CD14-positive monocyte (primary cell): ENCODE results near the gene ZNF831. TPM values are rescaled to one million over a fixed set of nuclear protein-coding genes. Genes with fewer than 3 reads are reported as not detected.
A peak's percentile ranks its signal among the peaks of the same experiment; 100 is the strongest.

Experiments used
- DNase-seq, 3 donors: peaks; one replicate each; pipeline ENCODE4 v3.0.0-alpha.2; 2011 to 2022
- H2AFZ ChIP-seq: 2 replicates; pipeline ENCODE4 v1.6.0; 2012; ENCODE audit warnings: mild to moderate bottlenecking, low read depth, low read length, inconsistent platforms; ENCODE audit not compliant: insufficient read depth, poor library complexity, severe bottlenecking
- H3K27ac ChIP-seq, 2 donors: 1 replicate in 1 of 2; 2 replicates in 1 of 2; pipeline ENCODE4 v1.5.1; 2012 to 2013; ENCODE audit warnings: low read length in 2 of 2, control low read depth in 1 of 2, inconsistent platforms in 1 of 2, low read depth in 1 of 2, mild to moderate bottlenecking in 1 of 2
- H3K27me3 ChIP-seq, 2 donors: one replicate each; pipeline versions ENCODE4 v1.6.0 to v1.6.1; 2011 to 2013; ENCODE audit warnings: low read length in 2 of 2; ENCODE audit not compliant: control insufficient read depth in 2 of 2, insufficient read depth in 2 of 2
- H3K36me3 ChIP-seq, 2 donors: replicated peaks in 1 of 2; 1 replicate in 1 of 2; 2 replicates in 1 of 2; pipeline versions ENCODE4 v1.5.1 to v1.6.1; 2012 to 2013; ENCODE audit warnings: low read length in 2 of 2, control low read depth in 1 of 2, inconsistent platforms in 1 of 2, mild to moderate bottlenecking in 1 of 2; ENCODE audit not compliant: insufficient read depth in 2 of 2, control insufficient read depth in 1 of 2
- H3K4me1 ChIP-seq, 2 donors: 1 replicate in 1 of 2; 2 replicates in 1 of 2; pipeline versions ENCODE4 v1.5.1 to v1.6.1; 2012 to 2013; ENCODE audit warnings: low read length in 2 of 2, control low read depth in 1 of 2, inconsistent platforms in 1 of 2, mild to moderate bottlenecking in 1 of 2, moderate library complexity in 1 of 2; ENCODE audit not compliant: insufficient read depth in 2 of 2, control insufficient read depth in 1 of 2
- H3K4me2 ChIP-seq: replicated peaks from 2 replicates; pipeline ENCODE3; 2012; ENCODE audit warnings: low read length, moderate library complexity, mild to moderate bottlenecking; ENCODE audit not compliant: poor library complexity, severe bottlenecking; ENCODE audit errors: extremely low read depth
- H3K4me3 ChIP-seq, 3 experiments: fragments of 200-600 bp in 1 of 3; sonication (generic) in 1 of 3; replicated peaks in 1 of 3; 1 replicate in 2 of 3; 2 replicates in 1 of 3; pipeline ENCODE4 v1.5.1; 2011 to 2013; ENCODE audit warnings: low read length in 3 of 3, mild to moderate bottlenecking in 3 of 3, control low read depth in 2 of 3, low read depth in 2 of 3, inconsistent platforms in 1 of 3, moderate library complexity in 1 of 3
- H3K79me2 ChIP-seq: 2 replicates; pipeline ENCODE4 v1.6.0; 2012; ENCODE audit warnings: mild to moderate bottlenecking, control low read depth, inconsistent platforms, low read length, moderate library complexity; ENCODE audit not compliant: insufficient read depth
- H3K9ac ChIP-seq: 2 replicates; pipeline ENCODE4 v1.6.0; 2017; ENCODE audit warnings: low read length, mild to moderate bottlenecking; ENCODE audit not compliant: insufficient read depth, poor library complexity, severe bottlenecking
- H3K9me3 ChIP-seq, 2 donors: replicated peaks in 1 of 2; 1 replicate in 1 of 2; 2 replicates in 1 of 2; pipeline versions ENCODE4 v1.5.1 to v1.6.1; 2012 to 2013; ENCODE audit warnings: low read length in 2 of 2, control low read depth in 1 of 2; ENCODE audit not compliant: control insufficient read depth in 1 of 2, insufficient read depth in 1 of 2
- H4K20me1 ChIP-seq: 2 replicates; pipeline ENCODE4 v1.6.0; 2012; ENCODE audit warnings: mild to moderate bottlenecking, low read length, control low read depth, moderate library complexity; ENCODE audit not compliant: insufficient read depth
- H3K27ac Mint-ChIP-seq, 7 donors: one replicate each; pipeline ENCODE4 v1.8.0; 2020; ENCODE audit warnings: mild to moderate bottlenecking in 7 of 7, mixed read lengths in 7 of 7, moderate library complexity in 6 of 7, inconsistent platforms in 2 of 7
- H3K27me3 Mint-ChIP-seq, 3 donors: one replicate each; pipeline ENCODE4 v1.8.0; 2021 to 2022; ENCODE audit warnings: low read depth in 3 of 3, mild to moderate bottlenecking in 3 of 3, mixed read lengths in 3 of 3, moderate library complexity in 3 of 3, inconsistent platforms in 1 of 3
- H3K36me3 Mint-ChIP-seq, 2 donors: one replicate each; pipeline ENCODE4 v1.8.0; 2020; ENCODE audit warnings: mixed read lengths in 2 of 2, inconsistent platforms in 1 of 2, mild to moderate bottlenecking in 1 of 2
- H3K4me1 Mint-ChIP-seq: one replicate; pipeline ENCODE4 v1.8.0; 2020; ENCODE audit warnings: mild to moderate bottlenecking, mixed read lengths
- H3K4me3 Mint-ChIP-seq, 2 donors: one replicate each; pipeline ENCODE4 v1.8.0; 2020; ENCODE audit warnings: mild to moderate bottlenecking in 2 of 2, mixed read lengths in 2 of 2, moderate library complexity in 1 of 2
- H3K9me3 Mint-ChIP-seq, 7 donors: one replicate each; pipeline ENCODE4 v1.8.0; 2020 to 2022; ENCODE audit warnings: mixed read lengths in 7 of 7, mild to moderate bottlenecking in 6 of 7, moderate library complexity in 6 of 7, inconsistent platforms in 2 of 7
- CTCF ChIP-seq: fragments of 200-600 bp; IDR thresholded peaks from one replicate; pipeline ENCODE4 v1.8.0; 2022; ENCODE audit warnings: antibody characterized with exemption, mild to moderate bottlenecking
- WGBS: methylation state at CpG from one replicate; pipeline ENCODE4 v1.1.5; 2013; ENCODE audit warnings: missing lambda C conversion rate; ENCODE audit not compliant: insufficient coverage; 5-methylcytosine and 5-hydroxymethylcytosine counted together
- intact Hi-C, 2 donors: fragments of 100-400 bp; cut with micrococcal nuclease; formaldehyde crosslinking; loops; one replicate each; pipeline versions ENCODE4 v1.15.0 to v1.15.1; 2023
- polyA plus RNA-seq, 3 donors: library from polyadenylated mRNA; depleted of rRNA in 1 of 3; unstranded in 2 of 3; stranded (reverse) in 1 of 3; fragments of 300-500 nt in 2 of 3; fragments of >200 nt in 1 of 3; fragmentation: Illumina TruSeq in 2 of 3; gene quantifications; 1 replicate in 2 of 3; 2 replicates in 1 of 3; pipeline ENCODE4 v1.2.3, GENCODE V29; 2012 to 2021

Gene ZNF831
- polyA plus RNA-seq, 3 donors, result 0.03 to 0.09 TPM; not detected in 1

- H3K9me3 ChIP-seq, result no peaks in the 10 kb centered on the region
- intact Hi-C loops, result no loop called here
- no peak for TF ChIP-seq CTCF
- peaks cover 5% of the 10 kb centered on the region for H3K4me1 Mint-ChIP-seq
- H3K9ac ChIP-seq, result no peak overlapping the region
- H3K27ac ChIP-seq, result no peak overlapping the region
- no peak overlapping the region for H3K4me3 ChIP-seq
- peak overlapping the region in 1 of 7 donors; percentile 27 for H3K27ac Mint-ChIP-seq
- H3K27me3 ChIP-seq, result peaks cover 0 to 4% of the 10 kb centered on the region in 2 donors
- no peaks in the 10 kb centered on the region for H3K79me2 ChIP-seq
- no peak overlapping the region for H3K4me2 ChIP-seq
- H3K4me1 ChIP-seq, result peaks cover 0 to 2% of the 10 kb centered on the region in 2 donors
- WGBS, result 100% methylated on average over 7 of the region's 13 CpGs
- peaks cover 11 to 28% (median 15%) of the 10 kb centered on the region in 3 donors for H3K27me3 Mint-ChIP-seq
- no peaks in the 10 kb centered on the region for H3K36me3 Mint-ChIP-seq
- no peak for DNase-seq
- H3K9me3 Mint-ChIP-seq, result peaks cover 0 to 4% (median 0%) of the 10 kb centered on the region in 7 donors
- no peaks in the 10 kb centered on the region for H4K20me1 ChIP-seq
- no peak overlapping the region for H2AFZ ChIP-seq
- no peak overlapping the region for H3K4me3 Mint-ChIP-seq
- H3K36me3 ChIP-seq, result no peaks in the 10 kb centered on the region
Observed at GRCh38 chr20:59150821-59151251, 12.8 kb upstream of the ZNF831 start.

GRCh38 chr20:59151391-59151790 lies 12.2 kb upstream of the ZNF831 start:
- H2AFZ ChIP-seq, result no peak overlapping the region
- peaks cover 0 to 4% of the 10 kb centered on the region in 2 donors for H3K27me3 ChIP-seq
- no peak for TF ChIP-seq CTCF
- H3K27ac ChIP-seq, result no peak overlapping the region
- Mint-ChIP-seq H3K36me3 (no peaks in the 10 kb centered on the region), H3K4me3 (no peak overlapping the region), H3K27me3 (peaks cover 9 to 24% (median 15%) of the 10 kb centered on the region in 3 donors), H3K4me1 (peaks cover 5% of the 10 kb centered on the region), H3K27ac (no peak overlapping the region), H3K9me3 (peaks cover 0 to 4% (median 0%) of the 10 kb centered on the region in 7 donors)
- H4K20me1 ChIP-seq, result no peaks in the 10 kb centered on the region
- no peak overlapping the region for H3K4me2 ChIP-seq
- H3K36me3 ChIP-seq, result no peaks in the 10 kb centered on the region
- intact Hi-C loops, result no loop called here
- H3K4me3 ChIP-seq, result no peak overlapping the region
- peaks cover 0 to 2% of the 10 kb centered on the region in 2 donors for H3K4me1 ChIP-seq
- H3K9ac ChIP-seq, result no peak overlapping the region
- WGBS, result 87% methylated on average over 9 of the region's 9 CpGs
- no peaks in the 10 kb centered on the region for H3K79me2 ChIP-seq
- H3K9me3 ChIP-seq, result no peaks in the 10 kb centered on the region
- DNase-seq, result no peak
